ENCODE results near the gene PTPRN2.

GRCh38 chr7:158420591-158421340, 166.9 kb downstream of the PTPRN2 start:
- TF ChIP-seq MTA3 (IDR thresholded peaks at IDR 0.05; ENCODE audit: borderline replicate concordance), result no peak
- TF ChIP-seq FOSL1 (tag; conservative IDR thresholded peaks at IDR 0.05), result no peak
- TF ChIP-seq PTBP1 (IDR thresholded peaks at IDR 0.05; ENCODE audit: low read depth, low read length), result no peak
- TF ChIP-seq NBN (IDR thresholded peaks at IDR 0.05; ENCODE audit: low read depth), result no peak
- no peak for TF ChIP-seq CHD4 (IDR thresholded peaks at IDR 0.05; ENCODE audit: insufficient read depth, insufficient replicate concordance, low read depth, low read length, poor library complexity, severe bottlenecking)
- no peak for TF ChIP-seq PKNOX1 (IDR thresholded peaks at IDR 0.05)
- no peak for TF ChIP-seq CHD1 (IDR thresholded peaks at IDR 0.05; ENCODE audit: low read length)
